ENCODE data around the gene CDH13.

Gene CDH13

GRCh38 chr16:83592778-83593177 is 966.0 kb downstream of the CDH13 start:
- TF ChIP-seq FOXP2 (optimal IDR thresholded peaks at IDR 0.05; ENCODE audit: borderline replicate concordance, extremely low read depth, extremely low read length, insufficient read depth) (no peak), REST (IDR thresholded peaks at IDR 0.05; ENCODE audit: insufficient read depth in 1 of 2, low read depth in 2 of 2, low read length in 2 of 2) (no peak), POLR2AphosphoS5 (IDR thresholded peaks at IDR 0.05; ENCODE audit: low read depth, low read length) (no peak), SIN3A (IDR thresholded peaks at IDR 0.05; ENCODE audit: borderline replicate concordance, insufficient read depth, low read length) (no peak), TAF1 (IDR thresholded peaks at IDR 0.05; ENCODE audit: borderline replicate concordance, insufficient read depth, low read length) (no peak)

- TF ChIP-seq SIN3A (IDR thresholded peaks at IDR 0.05; ENCODE audit: borderline replicate concordance, insufficient read depth, low read length), result no peak
- TF ChIP-seq TAF1 (IDR thresholded peaks at IDR 0.05; ENCODE audit: borderline replicate concordance, insufficient read depth, low read length), result no peak
- no peak for TF ChIP-seq POLR2AphosphoS5 (IDR thresholded peaks at IDR 0.05; ENCODE audit: low read depth, low read length)
- TF ChIP-seq FOXP2 (optimal IDR thresholded peaks at IDR 0.05; ENCODE audit: borderline replicate concordance, extremely low read depth, extremely low read length, insufficient read depth), result no peak
- TF ChIP-seq REST (IDR thresholded peaks at IDR 0.05; ENCODE audit: insufficient read depth in 1 of 2, low read depth in 2 of 2, low read length in 2 of 2), result no peak
Observed at GRCh38 chr16:83599789-83600462, 973.2 kb downstream of the CDH13 start.

DNA sequence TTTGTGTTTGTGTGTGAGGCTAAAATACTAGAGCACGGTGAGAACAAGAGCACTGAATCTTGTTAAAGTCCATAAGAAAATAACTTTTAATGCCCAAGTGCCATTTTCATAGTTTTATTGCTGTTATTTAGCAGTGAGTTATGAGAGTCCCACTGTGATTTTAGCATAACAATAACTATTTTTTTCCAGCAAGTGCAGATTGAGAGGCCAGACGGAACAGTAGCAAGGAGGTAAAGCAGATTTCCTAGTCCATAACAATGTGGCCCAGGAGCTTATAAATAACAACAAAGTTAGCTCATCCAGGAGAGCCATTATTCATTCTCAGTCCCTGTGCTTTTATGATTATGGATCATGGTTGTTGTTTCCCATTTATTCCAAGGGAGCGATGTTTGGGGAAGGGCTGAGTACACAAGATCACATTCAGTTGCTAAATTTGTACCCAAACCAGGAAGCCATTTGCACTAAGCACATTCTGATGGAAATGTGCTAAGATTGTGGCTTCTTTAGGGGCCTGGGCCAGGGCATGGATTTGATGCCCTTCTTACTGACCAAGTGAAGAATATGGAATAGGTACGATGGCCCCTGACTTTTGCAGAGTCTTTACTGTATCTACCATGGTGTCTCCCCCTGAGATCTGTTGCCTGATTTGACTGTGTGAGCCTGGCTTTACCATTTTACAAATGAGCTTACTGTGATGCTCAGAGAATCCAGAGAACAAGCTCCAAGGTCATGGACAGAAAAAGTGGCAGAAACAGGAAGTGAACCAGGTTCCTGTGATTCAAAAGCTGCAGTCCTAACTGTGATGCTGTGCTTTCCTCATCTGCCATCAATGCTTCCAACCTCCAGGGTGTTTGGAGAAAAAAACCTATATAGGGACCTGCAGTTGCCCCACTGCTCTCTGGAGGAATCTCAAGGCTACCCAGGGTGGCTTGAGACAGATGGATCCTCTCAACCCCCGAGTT is 976.3 kb downstream of the CDH13 start:
- no peak for TF ChIP-seq FOXP2 (optimal IDR thresholded peaks at IDR 0.05; ENCODE audit: borderline replicate concordance, extremely low read depth, extremely low read length, insufficient read depth)

DNA sequence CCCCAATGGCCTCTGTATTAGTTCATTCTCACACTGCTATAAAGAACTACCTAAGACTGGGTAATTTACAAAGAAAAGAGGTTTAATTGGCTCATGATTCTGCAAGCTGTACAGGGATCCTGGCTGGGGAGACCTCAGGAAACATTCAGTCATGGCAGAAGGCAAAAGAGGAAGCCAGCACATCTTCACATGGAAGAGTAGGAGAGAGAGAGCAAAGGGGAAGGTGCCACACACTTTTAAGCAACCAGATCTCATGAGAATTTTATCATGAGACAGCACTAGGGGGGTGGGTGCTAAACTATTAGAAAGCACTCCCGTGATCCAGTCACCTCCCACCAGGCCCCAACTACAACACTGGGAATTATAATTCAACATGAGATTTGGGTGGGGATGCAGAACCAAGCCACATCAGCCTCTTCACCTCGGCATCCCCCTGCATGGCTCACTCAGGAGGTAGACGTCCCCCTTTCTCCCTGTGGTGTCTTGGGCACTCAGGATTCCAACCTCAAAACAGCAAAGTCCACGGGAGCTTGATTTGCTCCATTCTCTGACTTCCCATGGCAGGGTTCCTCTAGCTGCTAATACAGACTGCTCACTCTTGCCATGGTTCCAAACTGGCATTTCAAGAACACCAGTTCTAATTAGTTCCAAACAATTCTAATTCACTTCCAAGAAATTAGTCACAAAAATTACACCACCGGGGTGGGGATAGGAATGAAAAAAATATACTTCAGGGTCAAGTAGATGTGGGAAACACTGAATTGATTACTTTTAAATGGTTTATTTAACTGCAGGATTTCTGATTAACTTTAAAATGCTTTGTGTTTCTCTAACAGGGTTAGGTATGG is 977.2 kb downstream of the CDH13 start:
- TF ChIP-seq TAF1 (IDR thresholded peaks at IDR 0.05; ENCODE audit: borderline replicate concordance, insufficient read depth, low read length) (no peak), SIN3A (IDR thresholded peaks at IDR 0.05; ENCODE audit: borderline replicate concordance, insufficient read depth, low read length) (no peak), FOXP2 (optimal IDR thresholded peaks at IDR 0.05; ENCODE audit: borderline replicate concordance, extremely low read depth, extremely low read length, insufficient read depth) (no peak), REST (IDR thresholded peaks at IDR 0.05; ENCODE audit: insufficient read depth in 1 of 2, low read depth in 2 of 2, low read length in 2 of 2) (no peak), POLR2AphosphoS5 (IDR thresholded peaks at IDR 0.05; ENCODE audit: low read depth, low read length) (no peak)

GRCh38 chr16:83606486-83607030 is 979.8 kb downstream of the CDH13 start:
- TF ChIP-seq TAF1 (IDR thresholded peaks at IDR 0.05; ENCODE audit: borderline replicate concordance, insufficient read depth, low read length) (no peak), POLR2AphosphoS5 (IDR thresholded peaks at IDR 0.05; ENCODE audit: low read depth, low read length) (no peak), FOXP2 (optimal IDR thresholded peaks at IDR 0.05; ENCODE audit: borderline replicate concordance, extremely low read depth, extremely low read length, insufficient read depth) (no peak), SIN3A (IDR thresholded peaks at IDR 0.05; ENCODE audit: borderline replicate concordance, insufficient read depth, low read length) (no peak), REST (IDR thresholded peaks at IDR 0.05; ENCODE audit: insufficient read depth in 1 of 2, low read depth in 2 of 2, low read length in 2 of 2) (no peak)
